OCI-LY7 (cell line): ENCODE results near the gene CYP3A4.
"Not testable (repeated sequence)": the region's sequence is repeated elsewhere in the genome, so short reads cannot be mapped to it uniquely, and the experiment has no call there.

ENCODE experiments used
- EZH2phosphoT487 ChIP-seq: fragments of 200-600 bp; sonication (generic); IDR thresholded peaks from 2 replicates; pipeline ENCODE4 v1.6.1; 2018; ENCODE audit warnings: low read depth, borderline replicate concordance, mild to moderate bottlenecking, mixed run types, antibody characterized with exemption, low read length, moderate library complexity, mixed read lengths
- TF ChIP-seq, protein P1 (sequence below): fragments of 200-600 bp; sonication (generic); conservative IDR thresholded peaks from 2 replicates; pipeline ENCODE4 v1.5.1; 2014; ENCODE audit warnings: mild to moderate bottlenecking, antibody characterized with exemption, low read length, moderate library complexity, mixed read lengths

DNA sequence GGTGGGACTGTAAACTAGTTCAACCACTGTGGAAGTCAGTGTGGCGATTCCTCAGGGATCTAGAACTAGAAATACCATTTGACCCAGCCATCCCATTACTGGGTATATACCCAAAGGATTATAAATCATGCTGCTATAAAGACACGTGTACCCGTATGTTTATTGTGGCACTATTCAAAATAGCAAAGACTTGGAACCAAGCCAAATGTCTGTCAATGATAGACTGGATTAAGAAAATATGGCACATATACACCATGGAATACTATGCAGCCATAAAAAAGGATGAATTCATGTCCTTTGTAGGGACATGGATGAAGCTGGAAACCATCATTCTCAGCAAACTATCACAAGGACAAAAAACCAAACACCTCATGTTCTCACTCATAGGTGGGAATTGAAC lies 37.1 kb downstream of the CYP3A4 start:
- TF ChIP-seq, protein P1, sequence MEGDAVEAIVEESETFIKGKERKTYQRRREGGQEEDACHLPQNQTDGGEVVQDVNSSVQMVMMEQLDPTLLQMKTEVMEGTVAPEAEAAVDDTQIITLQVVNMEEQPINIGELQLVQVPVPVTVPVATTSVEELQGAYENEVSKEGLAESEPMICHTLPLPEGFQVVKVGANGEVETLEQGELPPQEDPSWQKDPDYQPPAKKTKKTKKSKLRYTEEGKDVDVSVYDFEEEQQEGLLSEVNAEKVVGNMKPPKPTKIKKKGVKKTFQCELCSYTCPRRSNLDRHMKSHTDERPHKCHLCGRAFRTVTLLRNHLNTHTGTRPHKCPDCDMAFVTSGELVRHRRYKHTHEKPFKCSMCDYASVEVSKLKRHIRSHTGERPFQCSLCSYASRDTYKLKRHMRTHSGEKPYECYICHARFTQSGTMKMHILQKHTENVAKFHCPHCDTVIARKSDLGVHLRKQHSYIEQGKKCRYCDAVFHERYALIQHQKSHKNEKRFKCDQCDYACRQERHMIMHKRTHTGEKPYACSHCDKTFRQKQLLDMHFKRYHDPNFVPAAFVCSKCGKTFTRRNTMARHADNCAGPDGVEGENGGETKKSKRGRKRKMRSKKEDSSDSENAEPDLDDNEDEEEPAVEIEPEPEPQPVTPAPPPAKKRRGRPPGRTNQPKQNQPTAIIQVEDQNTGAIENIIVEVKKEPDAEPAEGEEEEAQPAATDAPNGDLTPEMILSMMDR: not testable (repeated sequence)
- TF ChIP-seq EZH2phosphoT487: not testable (repeated sequence)
